Superior temporal gyrus (tissue), 1 donor: ENCODE data around the gene CTAGE6.
"Not testable (repeated sequence)": the region's sequence is repeated elsewhere in the genome, so short reads cannot be mapped to it uniquely, and the experiment has no call there.

ENCODE experiments used
- DNase-seq: peaks from one replicate; pipeline ENCODE4 v3.0.0-alpha.2; 2016; ENCODE audit errors: extremely low spot score

The CTAGE6 gene

GRCh38 chr7:143715543-143716193 lies 41.8 kb downstream of the CTAGE6 start:
- not testable (repeated sequence) for DNase-seq

- not testable (repeated sequence) for DNase-seq
Observed at GRCh38 chr7:143714581-143715454, 42.7 kb downstream of the CTAGE6 start.

GRCh38 chr7:143712381-143712780 lies 45.1 kb downstream of the CTAGE6 start:
- not testable (repeated sequence) for DNase-seq

GRCh38 chr7:143711727-143712324 lies 45.7 kb downstream of the CTAGE6 start:
- DNase-seq: not testable (repeated sequence)

GRCh38 chr7:143709895-143710294 lies 47.6 kb downstream of the CTAGE6 start:
- not testable (repeated sequence) for DNase-seq
